ES-I3 (cell line): ENCODE results near the gene SLC25A1.

Experiments used
- H3K36me3 ChIP-seq: 2 replicates; pipeline ENCODE4 v1.6.1; 2013; ENCODE audit warnings: mild to moderate bottlenecking, low read length, control low read depth, moderate library complexity; ENCODE audit not compliant: insufficient read depth
- H3K4me1 ChIP-seq: 2 replicates; pipeline ENCODE4 v1.6.1; 2013; ENCODE audit warnings: mild to moderate bottlenecking, control low read depth, low read length; ENCODE audit not compliant: insufficient read depth
- H3K9ac ChIP-seq: 2 replicates; pipeline ENCODE4 v1.6.1; 2013; ENCODE audit warnings: low read depth, mild to moderate bottlenecking, low read length, moderate library complexity
- H3K9me3 ChIP-seq: 2 replicates; pipeline ENCODE4 v1.6.1; 2013; ENCODE audit warnings: mild to moderate bottlenecking, low read length, moderate library complexity; ENCODE audit not compliant: control insufficient read depth, insufficient read depth

SLC25A1 gene

DNA sequence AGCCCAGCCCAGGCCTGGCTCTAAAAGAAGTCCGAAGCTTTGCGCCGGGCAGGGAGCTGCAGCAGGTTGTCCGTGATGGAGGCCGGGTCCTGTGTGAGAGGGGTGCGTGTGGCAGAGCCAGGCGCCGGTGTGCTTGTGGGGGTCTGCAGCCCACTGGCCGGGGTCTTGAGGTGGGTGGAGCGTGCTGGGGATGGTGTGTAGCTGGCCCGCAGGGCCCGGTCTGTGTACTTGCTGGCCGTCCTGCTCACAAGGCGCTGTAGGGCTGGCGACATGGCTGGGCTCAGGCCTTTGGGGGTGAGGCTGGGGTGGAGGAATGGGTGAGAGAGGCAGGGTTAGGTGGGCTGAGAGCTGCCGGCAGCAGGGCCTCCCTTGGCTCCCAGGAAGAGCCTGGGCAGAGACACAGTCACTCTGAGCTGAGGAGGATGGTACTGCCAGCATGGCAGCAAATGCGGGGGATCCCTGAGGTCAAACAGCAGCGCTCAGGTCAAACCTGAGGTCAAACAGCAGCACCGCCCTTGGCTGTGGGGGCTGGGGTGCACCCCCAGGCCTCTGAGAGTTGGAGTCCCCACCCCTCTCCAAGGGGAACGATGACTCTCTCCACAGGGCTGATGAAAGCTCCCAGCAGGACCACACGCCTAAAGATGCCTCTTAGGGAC, 44.2 kb downstream of the SLC25A1 start:
- Histone ChIP-seq H3K36me3 (peaks cover 9% of the 10 kb centered on the region), H3K9me3 (no peaks in the 10 kb centered on the region), H3K9ac (no peak overlapping the region), H3K4me1 (no peaks in the 10 kb centered on the region)

- peaks cover 9% of the 10 kb centered on the region for H3K36me3 ChIP-seq
- no peak overlapping the region for H3K9ac ChIP-seq
- H3K9me3 ChIP-seq: no peaks in the 10 kb centered on the region
- H3K4me1 ChIP-seq: no peaks in the 10 kb centered on the region
Observed at GRCh38 chr22:19133561-19133960, 45.0 kb downstream of the SLC25A1 start.

DNA sequence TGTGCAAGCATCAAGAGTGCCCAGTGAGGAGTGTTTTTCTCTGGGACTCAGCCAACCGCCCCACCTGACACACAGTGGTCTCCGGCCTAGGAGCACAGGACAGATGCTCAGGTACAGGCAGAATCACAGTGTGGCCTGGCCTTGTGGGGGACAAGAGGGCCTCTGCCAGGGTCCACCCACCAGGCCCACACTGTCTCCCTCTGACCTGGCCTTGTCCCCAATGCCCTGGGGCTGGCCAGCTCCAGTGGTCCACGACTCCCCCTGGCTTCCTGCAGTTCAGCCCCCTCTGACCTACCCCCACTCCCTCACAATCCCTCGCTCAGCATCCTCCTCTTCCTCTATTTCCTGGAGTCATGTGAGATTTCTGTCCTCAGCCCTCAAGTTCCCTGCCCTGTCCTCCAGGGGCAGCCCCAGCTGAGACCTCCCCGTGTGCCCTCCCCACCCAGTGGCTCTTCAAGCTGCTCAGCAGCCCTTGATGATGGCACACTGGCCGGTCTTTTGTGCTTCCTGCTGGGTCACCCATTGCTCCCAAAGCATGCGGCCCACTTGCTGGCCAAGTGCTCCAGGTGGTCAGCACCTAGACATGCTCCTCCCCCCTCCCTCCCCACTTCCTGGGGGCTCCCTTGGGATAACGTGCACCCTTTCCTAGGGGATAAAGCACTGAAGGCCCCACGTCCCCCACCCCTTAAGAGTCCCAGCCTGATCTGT, 45.7 kb downstream of the SLC25A1 start:
- no peaks in the 10 kb centered on the region for H3K4me1 ChIP-seq

DNA sequence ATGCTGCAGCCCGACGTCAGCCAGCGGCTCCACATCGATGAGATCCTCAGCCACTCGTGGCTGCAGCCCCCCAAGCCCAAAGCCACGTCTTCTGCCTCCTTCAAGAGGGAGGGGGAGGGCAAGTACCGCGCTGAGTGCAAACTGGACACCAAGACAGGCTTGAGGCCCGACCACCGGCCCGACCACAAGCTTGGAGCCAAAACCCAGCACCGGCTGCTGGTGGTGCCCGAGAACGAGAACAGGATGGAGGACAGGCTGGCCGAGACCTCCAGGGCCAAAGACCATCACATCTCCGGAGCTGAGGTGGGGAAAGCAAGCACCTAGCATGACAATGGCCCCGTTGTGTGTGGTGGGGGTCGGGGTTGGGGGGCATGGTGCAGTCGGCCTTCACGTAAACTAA, 46.4 kb downstream of the SLC25A1 start:
- no peak overlapping the region for H3K9ac ChIP-seq
- peaks cover 9% of the 10 kb centered on the region for H3K36me3 ChIP-seq
- H3K4me1 ChIP-seq: no peaks in the 10 kb centered on the region
- H3K9me3 ChIP-seq: no peaks in the 10 kb centered on the region

More for the DNA sequence above, 45.7 kb downstream of the SLC25A1 start:
- H3K36me3 ChIP-seq: peaks cover 9% of the 10 kb centered on the region
- no peak overlapping the region for H3K9ac ChIP-seq
- no peaks in the 10 kb centered on the region for H3K9me3 ChIP-seq

DNA sequence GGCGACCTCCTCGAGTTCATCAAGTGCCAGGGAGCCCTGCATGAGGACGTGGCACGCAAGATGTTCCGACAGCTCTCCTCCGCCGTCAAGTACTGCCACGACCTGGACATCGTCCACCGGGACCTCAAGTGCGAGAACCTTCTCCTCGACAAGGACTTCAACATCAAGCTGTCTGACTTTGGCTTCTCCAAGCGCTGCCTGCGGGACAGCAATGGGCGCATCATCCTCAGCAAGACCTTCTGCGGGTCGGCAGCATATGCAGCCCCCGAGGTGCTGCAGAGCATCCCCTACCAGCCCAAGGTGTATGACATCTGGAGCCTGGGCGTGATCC, 46.9 kb downstream of the SLC25A1 start:
- Histone ChIP-seq H3K4me1 (no peaks in the 10 kb centered on the region), H3K9me3 (no peaks in the 10 kb centered on the region), H3K9ac (no peak overlapping the region), H3K36me3 (peaks cover 9% of the 10 kb centered on the region)

DNA sequence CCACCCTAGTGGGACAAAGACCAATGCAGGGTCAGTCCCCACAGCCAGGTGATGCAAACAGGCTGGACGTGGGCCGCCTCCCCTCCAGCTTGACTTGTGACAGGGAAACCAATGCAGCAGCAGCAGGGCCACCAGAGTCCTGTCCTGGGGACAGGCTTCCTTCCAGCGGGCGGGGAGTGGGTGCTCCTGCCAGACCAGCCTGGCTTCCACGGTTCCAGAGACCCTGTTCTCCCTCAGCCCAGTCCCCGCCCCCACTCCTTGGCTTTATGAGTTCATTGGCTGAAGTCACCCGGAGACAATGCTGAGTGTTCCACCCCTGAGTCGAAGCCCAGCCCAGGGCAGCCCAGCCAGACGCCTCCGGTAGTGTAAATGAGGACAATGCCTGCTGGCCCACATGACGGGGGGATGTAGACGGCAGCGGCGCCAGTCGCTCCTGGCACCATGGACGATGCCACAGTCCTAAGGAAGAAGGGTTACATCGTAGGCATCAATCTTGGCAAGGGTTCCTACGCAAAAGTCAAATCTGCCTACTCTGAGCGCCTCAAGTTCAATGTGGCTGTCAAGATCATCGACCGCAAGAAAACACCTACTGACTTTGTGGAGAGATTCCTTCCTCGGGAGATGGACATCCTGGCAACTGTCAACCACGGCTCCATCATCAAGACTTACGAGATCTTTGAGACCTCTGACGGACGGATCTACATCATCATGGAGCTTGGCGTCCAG, 47.4 kb downstream of the SLC25A1 start, which contains the start of gene TSSK2:
TSS of gene TSSK2 (plus strand) at position 350 of the 726 bp plus-strand sequence. CDS start at position 442, 92 bp downstream.
- Histone ChIP-seq H3K36me3 (peaks cover 6% of the 10 kb centered on the region; the same call in 1 of the 2 replicates), H3K9ac (no peak within 1 kb of the TSS), H3K4me1 (no peaks in the 10 kb centered on the region), H3K9me3 (no peaks in the 10 kb centered on the region)

DNA sequence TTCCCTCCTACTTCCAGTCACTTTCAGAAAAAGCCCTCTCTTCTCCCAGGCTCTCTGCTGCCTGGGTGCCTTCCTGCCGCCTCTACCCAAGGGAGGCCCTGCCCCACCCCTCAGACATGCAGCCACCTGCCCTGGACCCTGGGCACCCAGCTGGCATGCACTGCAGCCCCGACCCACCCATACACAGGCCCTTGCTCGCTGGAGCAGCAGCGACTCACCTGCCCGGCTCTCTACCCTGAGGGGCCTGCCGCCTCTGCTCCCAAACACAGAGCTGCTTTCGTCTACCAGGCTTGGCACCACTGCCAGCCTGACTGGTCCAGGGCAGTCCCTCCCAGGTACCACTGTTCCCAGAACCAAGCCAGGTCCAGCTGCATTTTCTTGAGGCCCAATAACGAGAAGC, 48.7 kb downstream of the SLC25A1 start:
- H3K9ac ChIP-seq: no peak overlapping the region
- no peaks in the 10 kb centered on the region for H3K9me3 ChIP-seq
- H3K36me3 ChIP-seq: peaks cover 6% of the 10 kb centered on the region; the same call in 1 of the 2 replicates

DNA sequence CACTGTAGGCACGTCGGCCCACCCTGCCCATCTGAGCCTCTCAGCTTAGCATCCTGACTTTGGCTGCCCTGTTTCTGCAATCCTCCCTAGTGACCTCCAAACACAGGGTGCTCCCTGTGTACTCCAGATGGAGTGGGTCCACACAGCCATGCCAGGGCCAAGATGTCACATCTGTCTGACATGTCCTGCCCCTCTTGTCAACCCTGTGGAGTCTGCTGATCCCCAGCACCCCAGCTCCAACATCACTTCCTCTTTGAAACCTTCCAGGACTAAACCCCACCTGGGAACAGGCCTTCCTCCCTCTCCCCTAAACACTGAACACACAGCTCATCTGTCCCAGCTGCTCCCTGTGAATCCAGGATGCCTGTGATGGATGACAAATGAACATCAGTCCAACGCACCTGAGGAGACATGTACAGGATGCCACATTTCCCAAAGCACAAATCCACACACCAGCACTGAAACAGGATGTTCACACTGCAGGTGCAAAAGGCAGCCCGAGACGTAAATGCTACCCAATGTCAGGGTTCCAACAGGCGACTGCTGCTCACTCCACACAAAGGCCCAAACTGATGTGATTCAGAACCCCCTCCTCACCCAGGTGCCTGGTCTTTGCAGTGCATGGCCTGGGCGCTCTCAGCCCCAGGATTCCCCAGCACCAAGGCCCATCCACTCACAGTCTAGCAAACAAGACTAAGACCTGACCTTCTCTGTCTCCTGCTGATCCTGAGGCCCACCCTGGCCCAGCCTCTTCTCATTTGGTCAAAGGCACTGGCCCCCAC, 49.4 kb downstream of the SLC25A1 start:
- Histone ChIP-seq H3K9ac (no peak overlapping the region), H3K9me3 (no peaks in the 10 kb centered on the region), H3K4me1 (no peaks in the 10 kb centered on the region), H3K36me3 (peaks cover under 1% of the 10 kb centered on the region; the same call in 1 of the 2 replicates)

More for the DNA sequence above, 48.7 kb downstream of the SLC25A1 start:
- no peaks in the 10 kb centered on the region for H3K4me1 ChIP-seq

DNA sequence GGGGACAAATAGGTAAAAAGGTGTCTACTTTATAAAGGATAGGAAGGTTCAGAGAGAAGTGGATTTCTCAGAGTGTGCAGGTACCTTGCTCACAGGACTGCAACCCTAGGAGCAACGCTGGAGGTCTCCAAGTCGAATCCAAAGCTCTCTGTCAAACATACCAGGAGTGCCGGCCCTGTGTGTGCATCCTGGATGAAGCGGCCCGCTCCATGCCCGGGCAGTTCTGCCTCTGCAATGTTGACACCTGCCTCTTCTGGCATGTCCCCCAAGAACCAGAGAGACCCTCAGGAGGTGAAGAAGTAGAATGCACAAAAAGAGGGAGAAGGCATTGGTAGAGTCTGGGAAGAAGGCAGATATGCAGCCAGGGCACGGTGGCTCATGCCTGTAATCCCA, 50.5 kb downstream of the SLC25A1 start:
- Histone ChIP-seq H3K4me1 (0 out of 2 replicates have a peak, but pooled peaks cover 2% of the 10 kb centered on the region), H3K9me3 (no peaks in the 10 kb centered on the region), H3K36me3 (no peaks in the 10 kb centered on the region), H3K9ac (no peak overlapping the region)

DNA sequence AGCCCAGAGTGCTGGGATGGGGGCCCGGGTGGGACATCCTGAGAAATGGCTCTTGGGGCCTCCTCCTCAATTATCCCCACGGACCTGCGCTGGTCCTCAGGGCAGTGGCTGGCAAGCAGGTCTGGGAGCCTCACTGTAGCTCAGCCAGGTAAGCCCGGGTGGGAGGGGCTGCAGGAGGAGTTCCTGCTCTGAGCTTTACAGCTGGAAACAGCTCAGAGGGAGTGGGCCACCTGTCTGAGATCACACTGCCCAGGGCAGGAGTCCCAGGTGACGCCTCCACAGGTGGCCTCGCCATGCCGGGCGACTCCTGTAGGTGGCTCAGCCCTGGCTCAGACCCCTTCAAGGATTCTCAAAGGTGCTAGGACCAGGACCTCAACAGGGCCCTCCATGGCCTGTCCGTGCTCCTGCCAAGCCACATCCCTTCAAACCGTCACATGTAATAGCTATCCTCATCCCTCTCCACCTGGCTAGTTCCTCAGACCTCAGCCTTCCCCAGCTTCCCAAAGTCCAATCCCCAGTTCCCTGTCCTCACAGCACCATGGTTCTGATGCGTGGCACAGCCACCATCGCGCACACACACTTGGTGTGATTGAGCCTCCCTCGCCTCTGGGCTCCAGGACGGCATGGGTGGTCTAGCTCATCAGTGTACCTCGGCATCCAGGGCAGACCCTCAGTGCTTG, 51.1 kb downstream of the SLC25A1 start:
- no peak overlapping the region for H3K9ac ChIP-seq
- H3K36me3 ChIP-seq: no peaks in the 10 kb centered on the region
- H3K9me3 ChIP-seq: no peaks in the 10 kb centered on the region
- 0 out of 2 replicates have a peak, but pooled peaks cover 3% of the 10 kb centered on the region for H3K4me1 ChIP-seq

GRCh38 chr22:19126309-19127273, 51.9 kb downstream of the SLC25A1 start:
- 0 out of 2 replicates have a peak, but pooled peaks cover 3% of the 10 kb centered on the region for H3K4me1 ChIP-seq
- no peak overlapping the region for H3K9ac ChIP-seq
- no peaks in the 10 kb centered on the region for H3K9me3 ChIP-seq
- no peaks in the 10 kb centered on the region for H3K36me3 ChIP-seq
